Activated CD4-positive, alpha-beta T cell treated with anti-CD3 and anti-CD28 coated beads, Interleukin-10, Interleukin-2, amounts not matched to agents 100 ng/mL and 50 ng/mL, durations not matched to agents 16 hours and 8 hours (primary cell): ENCODE results near the gene STX3.

ENCODE experiments used
- DNase-seq: peaks from one replicate; pipeline ENCODE4 v3.0.0-alpha.2; 2020

The STX3 gene

DNA sequence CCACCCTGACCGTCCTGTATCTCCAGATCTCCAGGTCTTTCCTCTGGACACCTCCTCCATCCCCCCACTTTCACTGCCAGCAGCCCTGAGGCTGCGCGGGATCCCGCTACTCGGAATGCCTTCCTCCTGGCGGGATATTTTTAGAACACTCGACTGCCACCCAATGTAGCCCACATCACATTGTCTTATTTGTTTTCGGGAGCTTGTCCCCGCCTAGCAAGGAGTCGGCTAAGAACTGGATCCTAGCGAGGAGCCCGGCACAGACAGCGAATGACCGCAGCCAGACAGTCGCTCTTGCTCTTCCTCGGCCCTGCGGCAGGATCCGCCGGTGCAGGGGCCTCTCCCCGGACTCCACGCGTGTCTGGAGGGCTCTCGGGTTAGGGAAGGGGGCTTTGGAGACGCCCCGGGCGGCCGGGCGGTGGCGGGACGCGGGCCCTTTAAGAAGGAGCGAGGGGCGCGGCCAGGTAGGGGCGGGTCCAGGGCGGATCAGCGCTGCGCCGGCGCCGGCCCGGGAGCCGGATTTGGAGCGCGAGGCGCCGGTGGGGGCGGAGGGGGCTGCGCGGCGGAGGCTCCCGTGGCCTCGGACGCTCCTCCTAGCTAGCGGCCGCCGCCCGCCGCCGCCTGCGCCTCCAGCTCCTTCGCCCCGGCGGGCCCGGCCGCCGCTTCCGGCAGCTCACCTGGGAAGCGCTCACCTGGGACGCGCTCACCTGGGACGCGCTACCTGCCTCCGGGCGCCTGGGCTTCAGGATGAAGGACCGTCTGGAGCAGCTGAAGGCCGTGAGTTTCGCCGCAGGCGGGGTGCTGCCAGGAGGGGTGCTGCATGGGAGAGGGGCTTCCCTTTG, at the start of gene STX3:
Gene STX3 (plus strand): TSS at position 518 of the 842 bp plus-strand sequence. CDS start 230 bp downstream, at position 748.
- peak; percentile 61 for DNase-seq

GRCh38 chr11:59706518-59707285, 48.5 kb upstream of the STX3 start:
- no peak for DNase-seq

DNA sequence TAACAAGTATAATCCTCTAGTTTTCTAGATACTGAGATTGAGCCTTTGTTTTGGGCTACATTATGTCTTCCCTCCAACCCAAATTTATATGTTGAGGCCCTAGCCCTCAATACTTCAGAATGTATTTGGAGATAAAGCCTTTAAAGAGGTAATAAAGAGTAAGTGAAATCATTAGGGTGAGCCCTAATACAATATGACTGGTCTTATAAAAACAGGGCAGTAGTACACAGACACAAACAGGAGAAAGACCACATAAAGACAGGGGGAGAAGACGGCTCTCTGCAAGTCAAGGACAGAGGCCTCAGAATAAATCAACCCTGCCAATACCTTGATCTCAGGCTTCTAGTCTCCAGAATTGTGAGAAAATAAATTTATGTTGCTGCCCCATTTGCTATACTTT, 47.8 kb upstream of the STX3 start:
- no peak for DNase-seq

DNA sequence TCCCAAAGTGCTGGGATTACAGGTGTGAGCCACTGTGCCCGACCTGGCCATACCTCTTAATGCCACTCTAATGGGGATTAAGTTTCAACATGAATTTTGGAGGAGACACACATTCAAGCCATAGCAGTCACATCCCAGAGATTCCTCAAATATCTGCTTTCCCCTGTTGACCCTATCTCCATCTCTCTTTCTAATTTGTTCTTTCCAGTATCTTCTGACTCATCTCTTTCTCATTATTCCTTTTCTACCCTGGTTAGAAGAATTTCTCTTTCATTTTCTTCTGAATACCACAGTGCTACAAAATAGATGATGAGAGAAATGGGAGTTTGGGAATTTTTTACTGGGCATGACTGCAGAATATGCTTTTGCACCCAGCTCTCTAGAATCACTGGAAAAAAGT, 46.6 kb upstream of the STX3 start:
- no peak for DNase-seq

- DNase-seq = no peak
Observed at GRCh38 chr11:59710136-59710847, 44.9 kb upstream of the STX3 start.

DNA sequence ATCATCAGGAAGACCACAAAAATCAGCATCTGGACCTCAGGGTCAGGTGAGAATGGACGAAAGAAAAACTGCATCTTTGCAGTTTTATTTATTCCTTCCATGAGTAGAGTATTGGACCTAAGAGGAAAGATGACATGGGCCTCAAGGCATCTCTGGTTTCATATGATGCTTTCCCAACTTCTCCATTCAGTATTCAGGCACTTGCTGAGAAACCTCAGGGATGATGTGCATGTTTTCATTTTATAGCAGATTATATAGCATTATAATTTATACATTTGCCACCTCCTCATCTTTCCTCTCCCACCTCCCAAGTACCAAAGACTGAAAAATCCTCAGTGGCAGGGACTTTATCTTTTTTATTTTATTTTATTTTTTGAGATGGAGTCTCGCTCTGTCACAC, 41.4 kb upstream of the STX3 start, which contains the start of gene OR10V1:
Gene OR10V1 (minus strand): TSS at position 101 of the 400 bp plus-strand sequence. CDS start 0 bp downstream, at position 101.
- no peak for DNase-seq

DNA sequence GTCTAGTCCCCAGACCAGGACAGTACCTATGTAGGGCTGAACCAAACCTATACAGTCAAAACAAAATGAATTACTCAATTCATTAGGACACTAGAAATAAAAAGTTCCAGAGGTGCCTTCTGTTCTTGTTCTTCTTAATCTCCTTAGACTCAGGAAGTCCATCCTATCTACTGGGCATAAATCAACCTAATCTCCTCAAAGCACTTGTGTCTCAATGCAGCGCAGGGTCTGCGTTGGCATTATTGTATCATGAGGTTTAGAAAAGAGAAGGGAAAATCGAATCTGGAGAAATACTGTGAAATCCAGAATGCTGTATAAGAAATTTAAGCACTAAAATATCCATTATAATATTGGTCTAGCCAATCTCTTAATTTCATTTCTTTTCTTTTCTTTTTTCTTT, 39.1 kb upstream of the STX3 start:
- DNase-seq = no peak

DNA sequence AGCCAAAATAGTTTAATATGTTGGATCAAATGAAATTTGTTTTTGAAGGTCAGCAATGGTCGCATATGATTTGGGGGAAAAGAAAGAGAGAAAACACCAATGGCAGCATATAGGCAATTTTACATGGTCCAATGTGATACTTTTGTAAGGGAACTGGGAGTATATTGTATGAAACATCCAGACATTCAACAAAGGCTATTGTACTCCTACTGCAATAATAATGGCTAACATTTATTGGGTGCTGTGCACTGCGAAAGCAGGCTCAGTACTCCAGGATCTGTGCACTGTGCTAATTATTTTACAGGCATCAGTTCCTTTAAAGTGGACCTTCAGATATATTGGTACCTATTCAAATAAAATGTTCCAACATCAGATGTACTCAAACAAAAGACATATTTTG, 35.6 kb upstream of the STX3 start:
- no peak for DNase-seq

- DNase-seq = no peak
Observed at GRCh38 chr11:59724066-59724465, 31.1 kb upstream of the STX3 start.

DNA sequence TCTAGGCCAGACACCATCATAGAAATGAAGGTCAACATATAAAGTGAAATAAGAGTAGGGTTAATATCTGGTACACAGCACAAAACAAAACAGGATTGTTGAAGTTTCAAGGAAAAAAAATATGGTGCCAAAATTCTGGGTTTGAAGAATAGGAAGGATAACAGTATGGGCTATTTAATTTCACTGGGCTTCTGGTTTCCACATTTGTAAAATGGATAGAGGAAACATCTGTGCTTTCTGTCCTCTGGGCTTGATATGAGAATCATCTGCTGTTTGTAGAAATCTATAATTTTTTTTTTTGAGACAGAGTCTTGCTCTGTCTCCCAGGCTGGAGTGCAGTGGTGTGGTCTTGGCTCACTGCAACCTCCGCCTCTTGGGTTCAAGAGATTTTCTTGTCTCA, 27.8 kb upstream of the STX3 start:
- no peak for DNase-seq

- DNase-seq = no peak
Observed at GRCh38 chr11:59728154-59728553, 27.0 kb upstream of the STX3 start.

DNA sequence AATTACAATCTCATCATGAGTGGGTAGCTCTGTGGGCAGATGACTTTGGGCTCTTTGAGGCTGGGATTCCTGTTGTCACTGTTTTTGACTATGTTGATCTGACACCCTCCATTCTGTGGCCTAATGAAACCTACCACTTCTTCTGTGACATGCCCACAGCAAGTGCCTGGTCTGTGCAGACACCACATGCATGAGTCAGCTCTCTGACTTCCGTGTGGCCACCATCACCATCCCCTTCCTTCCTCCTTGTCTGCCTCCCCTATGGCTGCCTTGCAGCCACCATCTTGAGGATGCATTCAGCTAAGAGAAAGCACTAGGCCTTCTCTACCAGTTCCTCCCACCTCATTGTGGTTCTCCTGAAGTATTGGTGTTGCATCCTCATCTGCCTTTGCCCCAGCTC, 26.3 kb upstream of the STX3 start:
- DNase-seq = peak; percentile 45

- no peak for DNase-seq
Observed at GRCh38 chr11:59729834-59730233, 25.3 kb upstream of the STX3 start.

GRCh38 chr11:59730896-59731565, 24.1 kb upstream of the STX3 start:
- DNase-seq = no peak

GRCh38 chr11:59746111-59746510, 9.1 kb upstream of the STX3 start:
- no peak for DNase-seq

DNA sequence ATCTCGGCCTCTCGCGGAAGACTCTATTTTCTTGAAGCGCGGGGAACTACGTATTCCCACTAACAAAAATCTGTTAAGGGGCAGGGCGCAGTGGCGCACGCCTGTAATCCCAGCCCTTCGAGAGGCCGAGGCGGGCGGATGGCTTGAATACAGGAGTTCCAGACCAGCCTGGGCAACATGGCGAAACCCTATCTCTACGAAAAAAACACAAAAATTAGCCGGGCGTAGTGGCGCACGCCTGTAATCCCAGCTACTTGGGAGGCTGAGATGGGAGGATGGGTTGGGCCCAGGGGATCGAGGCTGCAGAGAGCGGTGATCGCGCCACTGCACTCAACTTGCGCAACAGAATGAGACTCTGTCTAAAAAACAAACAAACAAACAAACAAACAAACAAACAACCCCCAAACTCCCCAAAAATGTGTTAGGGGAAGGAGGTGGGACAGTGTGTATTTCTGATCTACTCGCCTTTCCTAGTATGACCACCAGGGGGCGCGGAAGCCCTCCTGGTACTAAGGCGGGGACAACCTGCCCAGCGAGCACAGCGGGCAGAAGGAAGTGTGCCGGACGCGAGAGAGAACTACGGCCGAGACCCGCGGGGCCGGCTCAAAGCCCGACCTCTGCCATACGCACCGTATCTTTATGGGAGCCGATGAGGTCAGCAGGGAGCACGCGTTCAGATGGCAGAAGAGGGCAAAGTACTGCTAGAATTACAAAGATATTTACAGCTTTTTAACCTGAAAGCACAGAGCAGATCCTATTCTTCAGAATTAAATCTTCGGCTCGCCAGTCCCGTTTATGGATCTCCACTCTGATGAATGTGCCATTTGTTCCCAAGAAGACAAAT, 1.3 kb upstream of the STX3 start:
- DNase-seq = peak; percentile 89

DNA sequence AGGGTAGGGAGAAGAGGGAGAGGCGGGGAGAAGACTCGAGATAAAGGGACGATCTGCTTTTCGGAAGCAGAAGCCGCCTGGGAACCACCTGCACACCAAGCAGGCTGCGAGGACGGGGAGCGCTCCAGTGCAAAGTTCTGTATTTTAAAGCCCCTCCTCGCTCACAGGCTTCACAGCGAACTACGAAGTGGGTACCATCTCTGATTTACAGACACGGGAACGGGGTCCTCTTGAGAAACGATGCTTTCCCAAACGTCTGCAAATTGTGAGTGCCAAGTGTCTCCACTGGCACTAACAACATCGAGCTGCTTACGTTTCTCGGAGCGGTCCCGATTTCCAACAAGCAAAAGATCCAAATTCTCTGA, 700 bp upstream of the STX3 start:
- no peak for DNase-seq

DNA sequence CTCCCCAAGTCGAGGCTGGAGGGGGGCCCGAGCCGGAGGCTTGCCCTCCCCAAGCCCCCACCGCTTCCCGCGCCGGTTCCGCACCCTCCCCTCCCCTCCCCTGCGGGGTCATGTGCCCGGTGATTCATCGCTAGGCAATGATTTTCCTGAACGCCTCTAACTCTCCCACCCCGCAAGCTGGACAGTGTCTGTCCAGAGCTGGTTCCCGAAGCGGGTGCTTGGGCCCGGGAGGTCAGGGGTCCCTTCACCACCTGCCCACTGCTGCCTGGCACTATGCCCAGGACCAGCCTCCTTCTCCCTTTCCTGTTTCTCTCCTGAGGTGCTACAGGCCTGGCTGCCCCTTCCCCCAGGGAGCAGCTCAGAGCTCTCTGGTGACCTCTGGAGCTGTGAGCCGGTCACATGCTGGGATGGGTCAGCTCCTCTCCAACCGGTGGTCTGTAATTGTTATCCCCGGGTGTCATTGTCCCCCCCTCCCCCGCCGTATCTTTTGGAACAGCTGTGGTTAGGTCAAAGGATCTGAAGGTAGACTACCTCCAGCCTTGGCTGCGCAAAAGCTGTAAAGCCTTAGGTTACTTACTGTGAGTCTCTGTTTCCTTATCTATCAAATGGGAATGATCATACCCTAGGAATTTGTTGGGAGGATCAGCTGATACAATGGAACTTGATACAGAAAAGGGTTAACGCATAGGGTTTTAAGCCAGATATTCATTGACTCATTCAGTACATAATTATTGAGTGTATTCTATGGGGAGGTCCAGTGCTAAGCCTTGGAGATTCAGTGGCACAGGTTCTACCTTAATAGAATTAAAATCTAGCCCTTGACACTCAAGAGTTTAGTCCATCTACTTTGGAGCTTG, 753 bp downstream of the STX3 start:
- DNase-seq = no peak

- no peak for DNase-seq
Observed at GRCh38 chr11:59756558-59756840, 1.3 kb downstream of the STX3 start.

DNA sequence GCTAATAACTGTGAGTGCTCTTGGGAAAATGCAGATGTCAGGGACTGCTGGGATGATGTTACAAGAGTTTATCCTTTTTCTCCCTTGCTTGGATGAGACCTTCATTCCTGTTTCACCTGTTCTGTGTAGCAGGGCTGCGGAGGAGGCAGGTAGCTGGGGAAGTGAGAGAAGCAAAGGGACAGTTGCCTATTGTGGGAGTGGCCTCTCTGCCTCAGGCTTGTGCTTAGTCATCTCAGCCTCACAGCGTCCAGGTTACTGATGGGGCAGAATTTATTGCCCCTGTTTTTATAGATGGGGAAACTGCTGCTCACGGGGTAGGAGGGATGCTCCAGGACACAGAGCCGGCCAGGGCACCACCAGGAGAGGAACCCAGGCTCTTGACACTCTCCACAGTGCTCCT, 1.7 kb downstream of the STX3 start:
- no peak for DNase-seq

- no peak for DNase-seq
Observed at GRCh38 chr11:59758401-59759037, 3.3 kb downstream of the STX3 start.
